Stimulated activated CD4-positive, alpha-beta T cell treated with anti-CD3 and anti-CD28 coated beads, Interleukin-12 subunit alpha, Interleukin-12 subunit beta, amount 100 ng/mL, for 48 hours (primary cell): ENCODE data around the gene SMCO1.
"Not testable (repeated sequence)": the region's sequence is repeated elsewhere in the genome, so short reads cannot be mapped to it uniquely, and the experiment has no call there.

ENCODE experiments used
- DNase-seq, 3 donors: peaks; one replicate each; pipeline ENCODE4 v3.0.0-alpha.2; 2020; ENCODE audit warnings: low read depth in 2 of 3, low spot score in 1 of 3

The SMCO1 gene

DNA sequence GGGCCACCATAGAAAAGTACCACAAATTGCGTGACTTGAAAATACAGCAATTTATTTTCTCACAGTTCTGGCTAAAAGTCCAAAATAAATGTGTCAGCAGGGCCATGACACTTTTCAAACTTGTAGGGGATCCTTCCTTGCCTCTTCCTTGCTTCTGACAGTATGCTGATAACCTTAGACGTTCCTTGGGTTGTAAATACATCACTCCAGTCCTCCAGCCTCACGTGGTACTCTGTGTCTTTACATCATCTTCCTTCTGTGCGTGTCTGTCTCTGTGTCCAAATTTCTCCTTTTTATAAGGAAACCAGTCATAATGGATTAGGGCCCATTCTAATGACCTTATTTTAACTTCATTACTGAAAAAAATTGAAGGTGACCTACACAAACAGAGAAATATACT is 19.0 kb downstream of the SMCO1 start:
- DNase-seq = no peak

DNA sequence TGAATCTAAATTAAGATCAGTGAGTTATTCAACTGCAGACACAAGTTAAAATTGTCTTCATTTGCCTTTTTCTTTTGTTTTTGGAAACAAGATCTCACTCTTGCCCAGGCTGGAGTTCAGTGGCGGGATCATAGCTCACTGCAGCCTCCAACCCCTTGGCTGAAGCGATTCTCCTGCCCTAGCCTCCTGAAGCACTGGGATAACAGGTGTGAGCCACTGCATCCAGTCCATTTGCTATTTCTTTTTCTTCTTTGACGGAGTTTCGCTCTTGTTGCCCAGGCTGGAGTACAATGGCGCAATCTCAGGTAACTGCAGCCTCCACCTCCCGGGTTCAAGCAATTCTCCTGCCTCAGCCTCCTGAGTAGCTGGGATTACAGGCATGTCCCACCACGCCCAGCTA is 21.9 kb downstream of the SMCO1 start:
- no peak for DNase-seq

- DNase-seq = no peak
These were observed 23.1 kb downstream of the SMCO1 start for GRCh38 chr3:196492080-196492479.

DNA sequence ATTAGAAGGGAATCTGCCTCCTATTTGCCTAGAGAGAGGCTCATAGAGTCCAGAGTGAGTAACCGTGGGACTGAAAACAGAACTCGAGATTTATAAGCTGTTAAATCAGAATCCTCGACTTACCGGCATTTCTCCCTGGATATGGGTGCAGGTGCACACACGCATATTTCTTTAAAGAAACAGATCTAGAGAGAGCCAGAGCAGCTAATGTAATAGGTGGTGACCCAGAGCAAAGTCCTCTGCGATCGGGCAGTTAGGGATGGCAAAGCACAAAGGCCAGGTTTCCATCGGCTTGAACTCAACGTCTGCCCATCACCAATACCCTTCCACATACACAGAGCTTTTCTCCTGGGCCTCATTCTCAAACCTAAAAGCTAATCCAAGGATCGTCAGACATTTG is 25.4 kb downstream of the SMCO1 start:
- no peak for DNase-seq

DNA sequence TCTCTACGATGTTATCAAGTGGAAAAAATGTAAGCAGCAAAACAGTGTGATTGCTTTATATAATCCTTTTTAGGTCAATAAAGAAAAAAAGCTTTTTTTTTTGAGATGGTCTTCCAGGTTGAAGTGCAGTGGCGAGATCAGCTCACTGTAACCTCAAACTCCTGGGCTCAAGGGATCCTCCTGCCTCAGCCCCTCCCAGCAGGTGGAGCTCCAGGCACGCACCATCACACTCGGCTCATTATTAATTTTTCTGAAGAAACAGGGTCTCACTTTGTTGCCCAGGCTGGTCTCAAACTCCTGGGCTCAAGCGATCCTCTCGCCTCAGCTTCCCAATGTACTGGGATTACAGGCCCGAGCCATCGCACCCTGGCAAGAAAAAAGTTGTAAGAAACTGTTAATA is 28.9 kb downstream of the SMCO1 start:
- DNase-seq = no peak

DNA sequence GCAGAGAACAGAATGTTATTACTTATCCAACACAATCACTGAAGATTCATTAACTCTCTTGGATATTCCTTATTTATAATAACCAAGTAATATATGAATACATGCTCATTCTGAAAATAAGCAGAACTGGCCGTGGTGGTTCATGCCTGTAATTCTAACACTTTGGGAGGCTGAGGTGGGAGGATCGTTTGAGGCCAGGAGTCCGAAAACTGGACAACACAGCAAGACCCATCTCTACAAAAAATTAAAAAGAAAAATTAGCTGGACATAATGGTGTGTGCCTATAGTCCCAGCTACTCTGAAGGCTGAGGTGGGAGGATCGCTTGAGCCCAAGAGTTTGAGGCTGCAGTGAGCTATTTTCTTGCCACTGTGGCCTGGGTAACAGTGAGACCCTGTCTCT is 37.5 kb downstream of the SMCO1 start:
- no peak for DNase-seq

GRCh38 chr3:196472286-196472685 is 42.9 kb downstream of the SMCO1 start:
- no peak for DNase-seq

DNA sequence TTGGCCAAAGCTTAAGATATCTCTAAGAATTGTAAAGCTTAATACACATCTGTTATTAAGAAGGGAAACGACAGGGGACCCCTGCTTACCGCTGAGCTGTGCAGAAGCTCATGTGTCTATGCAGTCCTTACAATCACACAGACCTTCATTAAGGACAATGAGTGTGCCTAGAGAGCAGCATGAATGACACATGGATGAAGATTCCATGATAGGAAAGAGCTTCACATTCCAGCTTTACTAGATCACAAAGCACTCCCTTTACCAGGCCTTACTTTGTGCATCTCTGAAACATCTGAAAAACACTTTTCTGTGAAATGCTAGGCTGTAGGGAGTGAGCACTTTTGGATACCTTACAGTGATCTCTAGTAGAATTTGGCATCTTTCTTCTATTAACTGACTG is 43.6 kb downstream of the SMCO1 start:
- no peak for DNase-seq

GRCh38 chr3:196470182-196470581 is 45.0 kb downstream of the SMCO1 start:
- DNase-seq = not testable (repeated sequence)

GRCh38 chr3:196463804-196464203 is 51.3 kb downstream of the SMCO1 start:
- no peak for DNase-seq

- no peak for DNase-seq
These were observed 51.7 kb downstream of the SMCO1 start for GRCh38 chr3:196463478-196463756.

GRCh38 chr3:196462680-196463477 is 52.3 kb downstream of the SMCO1 start:
- not testable (repeated sequence) for DNase-seq

GRCh38 chr3:196458063-196458462 is 57.1 kb downstream of the SMCO1 start:
- DNase-seq = no peak

- DNase-seq = not testable (repeated sequence)
These were observed 57.7 kb downstream of the SMCO1 start for GRCh38 chr3:196457470-196457869.
